GM19043 (cell line): ENCODE data around the gene OR2B3.
"Not testable (repeated sequence)": the region's sequence is repeated elsewhere in the genome, so short reads cannot be mapped to it uniquely, and the experiment has no call there.

Source experiments
- ATAC-seq: cut with Tn5 transposase; IDR thresholded peaks from one replicate; pipeline ENCODE4 v1.9.1; 2021; ENCODE audit warnings: low read depth; ENCODE audit not compliant: unreplicated experiment

The OR2B3 gene, protein sequence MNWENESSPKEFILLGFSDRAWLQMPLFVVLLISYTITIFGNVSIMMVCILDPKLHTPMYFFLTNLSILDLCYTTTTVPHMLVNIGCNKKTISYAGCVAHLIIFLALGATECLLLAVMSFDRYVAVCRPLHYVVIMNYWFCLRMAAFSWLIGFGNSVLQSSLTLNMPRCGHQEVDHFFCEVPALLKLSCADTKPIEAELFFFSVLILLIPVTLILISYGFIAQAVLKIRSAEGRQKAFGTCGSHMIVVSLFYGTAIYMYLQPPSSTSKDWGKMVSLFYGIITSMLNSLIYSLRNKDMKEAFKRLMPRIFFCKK

DNA sequence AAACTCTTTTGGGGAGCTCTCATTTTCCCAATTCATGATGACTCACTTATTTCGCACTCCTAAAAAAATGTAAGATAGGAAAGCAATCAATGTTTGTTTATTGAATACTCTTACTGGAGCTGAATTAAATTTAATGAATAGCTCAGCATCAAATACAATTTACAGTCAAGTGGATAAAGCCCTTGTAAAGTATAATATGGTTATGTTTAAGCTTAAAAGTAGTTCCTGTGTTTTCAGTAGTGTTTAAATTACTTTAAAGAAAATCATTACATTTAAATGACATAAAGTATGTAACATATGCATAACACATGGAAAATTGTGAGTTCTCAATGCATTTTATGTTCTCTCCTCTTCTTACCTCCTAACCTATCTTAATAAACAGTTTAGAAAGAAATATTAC is at the start of gene OR2B3:
OR2B3 (minus strand) TSS at position 101 of the 400 bp plus-strand sequence; CDS start at position 36, 65 bp downstream.
- no peak for ATAC-seq

DNA sequence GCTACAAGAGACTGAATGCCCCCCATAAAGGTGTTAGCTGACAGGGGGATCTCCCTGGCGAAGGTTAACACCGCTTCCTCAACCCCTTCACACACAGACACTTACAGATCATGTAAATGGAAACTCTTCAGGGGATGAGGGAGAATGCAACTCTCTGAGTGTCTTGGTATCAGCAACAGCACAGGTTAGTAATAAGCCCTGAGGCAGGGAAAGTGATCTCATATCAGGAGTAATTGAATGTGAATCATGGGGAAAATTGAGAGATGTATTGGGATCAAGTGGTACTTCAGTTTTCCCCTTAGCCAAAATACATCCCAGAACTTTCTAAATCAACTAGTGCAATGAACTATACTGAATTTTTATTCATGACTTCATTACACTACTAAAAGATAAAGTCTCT is 44.6 kb upstream of the OR2B3 start:
- ATAC-seq = no peak

DNA sequence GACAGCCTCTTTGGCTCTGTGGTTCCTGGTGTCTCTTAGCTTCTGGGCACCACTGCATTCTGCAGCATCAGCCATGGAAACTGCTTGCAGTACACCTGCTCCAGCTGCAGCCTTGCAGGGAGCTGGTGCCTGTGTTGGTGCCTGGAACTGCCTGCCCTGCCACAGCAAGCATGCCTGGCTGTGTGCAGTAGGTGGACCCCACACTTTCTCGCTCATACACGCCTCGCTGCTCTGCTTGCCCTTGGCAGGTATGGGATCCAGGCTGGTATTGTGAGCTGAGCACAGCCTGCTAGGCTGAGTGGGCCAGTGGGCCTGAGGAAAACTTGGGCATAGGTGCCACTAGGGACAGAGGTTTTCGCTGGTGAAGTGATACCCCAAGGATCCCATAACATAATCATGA is 43.5 kb upstream of the OR2B3 start:
- no peak for ATAC-seq

DNA sequence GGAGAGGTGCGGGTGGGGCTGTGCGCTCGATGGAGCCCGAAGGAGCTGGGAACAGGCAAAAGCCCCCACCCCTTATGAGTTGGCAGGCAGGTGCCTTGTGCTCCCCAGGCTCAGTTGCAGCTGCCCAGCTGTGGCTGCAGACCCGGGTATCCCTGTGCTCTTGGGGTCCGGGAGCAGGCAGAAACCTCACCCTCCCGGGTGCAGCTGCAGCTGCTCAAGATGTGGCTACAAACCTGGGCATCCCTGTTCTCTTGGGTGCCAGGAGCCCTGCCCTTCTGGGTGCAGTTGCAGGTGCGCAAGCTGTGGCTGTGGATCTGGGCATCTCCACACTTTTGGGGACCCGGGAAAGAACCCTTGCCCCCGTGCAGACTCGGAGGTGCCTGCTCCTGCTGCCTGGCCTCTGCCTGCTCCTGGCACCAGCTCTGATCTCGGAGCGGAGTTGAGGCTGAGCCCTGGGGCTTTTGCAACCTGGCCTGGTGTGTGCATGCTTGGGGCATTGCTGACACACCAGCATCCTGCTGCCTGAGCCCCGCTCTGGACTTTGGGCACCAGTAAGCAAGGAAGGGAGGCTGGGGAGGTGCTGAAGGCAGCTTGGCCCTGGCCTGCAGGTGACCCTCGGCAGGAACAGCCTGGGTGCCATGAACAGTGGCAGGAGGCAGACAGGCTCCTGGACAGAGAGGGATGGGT is 42.4 kb upstream of the OR2B3 start:
- ATAC-seq = no peak

DNA sequence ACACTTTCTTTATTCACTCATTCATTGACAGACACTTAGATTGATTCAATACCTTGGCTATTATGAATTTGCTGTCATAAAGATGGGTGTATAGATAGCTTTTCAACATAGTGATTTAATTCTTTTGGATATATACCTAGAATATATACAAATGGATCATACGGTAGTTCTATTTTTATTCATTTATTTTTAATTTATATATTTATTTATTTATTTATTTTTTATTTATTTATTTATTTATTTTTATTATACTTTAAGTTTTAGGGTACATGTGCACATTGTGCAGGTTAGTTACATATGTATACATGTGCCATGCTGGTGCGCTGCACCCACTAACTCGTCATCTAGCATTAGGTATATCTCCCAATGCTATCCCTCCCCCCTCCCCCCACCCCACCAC is 27.9 kb upstream of the OR2B3 start:
- not testable (repeated sequence) for ATAC-seq

DNA sequence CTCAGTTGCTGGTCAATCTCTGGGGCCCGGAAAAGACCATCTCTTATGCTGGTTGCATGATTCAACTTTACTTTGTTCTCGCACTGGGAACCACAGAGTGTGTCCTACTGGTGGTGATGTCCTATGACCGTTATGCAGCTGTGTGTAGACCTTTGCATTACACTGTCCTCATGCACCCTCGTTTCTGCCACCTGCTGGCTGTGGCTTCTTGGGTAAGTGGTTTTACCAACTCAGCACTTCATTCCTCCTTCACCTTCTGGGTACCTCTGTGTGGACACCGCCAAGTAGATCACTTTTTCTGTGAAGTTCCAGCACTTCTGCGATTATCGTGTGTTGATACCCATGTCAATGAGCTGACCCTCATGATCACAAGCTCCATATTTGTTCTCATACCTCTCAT is 25.0 kb upstream of the OR2B3 start:
- no peak for ATAC-seq

DNA sequence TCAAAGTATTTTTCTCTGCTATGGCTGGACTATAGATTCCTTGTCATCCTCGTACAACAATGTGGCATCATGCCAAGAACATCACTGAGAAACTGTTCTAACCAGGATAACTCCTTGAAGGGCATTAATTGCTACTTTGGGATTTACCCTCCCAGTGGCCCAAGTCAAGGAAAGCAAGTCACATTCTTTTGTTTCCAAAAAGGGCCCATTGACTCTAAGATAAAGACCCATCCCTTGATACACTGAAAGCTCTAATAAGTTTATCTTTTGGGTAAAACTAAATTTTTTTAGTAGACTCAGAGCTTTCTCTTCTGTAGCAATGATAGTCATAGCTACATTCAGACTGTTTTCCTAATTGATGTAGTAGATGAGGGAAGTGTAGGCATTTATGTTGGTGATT is 20.6 kb upstream of the OR2B3 start, which contains the start of gene OR2J3:
OR2J3 (plus strand) TSS at position 301 of the 400 bp plus-strand sequence. CDS start 3,833 bp downstream, outside the sequence.
- no peak for ATAC-seq

DNA sequence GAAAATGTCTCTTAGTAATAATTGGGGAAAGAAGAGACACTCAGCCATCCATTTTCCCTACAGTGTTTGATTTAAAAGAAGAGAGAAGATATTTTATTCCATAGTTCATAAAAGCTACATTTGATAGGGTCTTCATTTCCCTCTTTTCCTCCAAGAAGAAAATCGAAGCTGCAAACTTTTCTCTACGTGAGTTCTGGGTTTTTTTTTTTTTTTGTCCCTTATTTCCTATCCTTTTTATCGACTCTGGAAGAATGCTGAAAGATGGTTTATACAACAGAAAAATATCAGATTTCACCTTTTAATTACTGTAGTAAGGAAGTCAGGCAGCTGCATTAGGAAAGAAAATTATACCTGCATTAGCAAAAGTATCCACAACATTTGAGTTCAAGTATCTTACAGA is 12.1 kb upstream of the OR2B3 start, which contains the start of gene OR2J1:
OR2J1 (plus strand) TSS at position 301 of the 400 bp plus-strand sequence. CDS start 1,453 bp downstream, outside the sequence.
- ATAC-seq = no peak

DNA sequence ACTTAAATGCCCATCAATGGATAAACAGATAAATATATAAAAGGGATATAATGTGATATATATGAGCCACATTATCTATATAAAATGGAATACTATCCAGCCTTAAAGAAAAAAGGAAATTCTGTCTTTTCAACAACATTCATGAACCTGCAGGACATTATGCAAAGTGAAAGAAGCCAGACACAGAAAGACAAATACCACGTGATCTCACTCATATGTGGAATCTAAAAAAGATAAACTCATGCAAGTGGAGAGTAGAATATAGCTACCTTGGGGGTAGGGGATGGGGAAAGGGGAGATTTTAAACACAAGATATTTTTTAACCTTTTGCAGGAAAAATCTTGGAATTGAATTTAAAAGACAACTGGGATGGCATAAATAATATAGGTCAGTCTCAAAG is 10.7 kb upstream of the OR2B3 start:
- ATAC-seq = no peak

DNA sequence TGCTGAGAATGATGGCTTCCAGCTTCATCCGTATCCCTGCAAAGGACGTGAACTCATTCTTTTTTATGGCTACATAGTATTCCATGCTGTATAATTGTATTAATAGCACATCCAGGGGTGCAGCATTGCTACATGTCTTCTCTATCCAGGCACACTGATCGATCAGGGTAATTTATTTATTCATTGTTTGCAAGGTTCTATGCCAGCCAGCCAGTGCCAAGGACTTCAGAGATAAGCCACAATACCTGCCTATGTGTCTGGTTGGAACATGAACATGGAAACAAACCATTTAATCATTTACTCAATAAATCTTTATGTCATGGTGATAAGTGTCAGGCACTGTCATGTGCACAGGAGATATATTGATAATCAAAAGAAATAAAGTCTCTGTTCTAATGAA is 5.8 kb upstream of the OR2B3 start:
- no peak for ATAC-seq

DNA sequence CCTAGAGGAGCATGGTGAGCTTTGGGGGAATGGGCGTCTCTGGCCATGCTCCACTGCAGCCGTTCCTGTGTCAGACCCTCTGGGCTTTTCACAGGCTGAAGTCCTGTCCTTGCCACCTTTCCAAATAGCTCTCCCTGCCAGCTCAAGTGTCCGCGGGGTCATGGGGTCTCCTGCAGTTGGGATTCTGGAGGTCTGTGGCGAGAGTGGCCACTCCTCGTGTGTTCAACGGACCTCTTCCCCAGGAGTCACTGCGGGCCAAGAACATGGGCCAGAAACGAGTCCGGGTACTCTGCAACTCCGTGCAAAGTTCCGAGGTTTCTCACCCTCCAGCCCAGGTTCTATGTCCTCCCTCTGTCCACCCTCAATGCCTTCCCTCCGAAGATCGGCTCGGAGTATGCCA is 4.7 kb downstream of the OR2B3 start:
- no peak for ATAC-seq

DNA sequence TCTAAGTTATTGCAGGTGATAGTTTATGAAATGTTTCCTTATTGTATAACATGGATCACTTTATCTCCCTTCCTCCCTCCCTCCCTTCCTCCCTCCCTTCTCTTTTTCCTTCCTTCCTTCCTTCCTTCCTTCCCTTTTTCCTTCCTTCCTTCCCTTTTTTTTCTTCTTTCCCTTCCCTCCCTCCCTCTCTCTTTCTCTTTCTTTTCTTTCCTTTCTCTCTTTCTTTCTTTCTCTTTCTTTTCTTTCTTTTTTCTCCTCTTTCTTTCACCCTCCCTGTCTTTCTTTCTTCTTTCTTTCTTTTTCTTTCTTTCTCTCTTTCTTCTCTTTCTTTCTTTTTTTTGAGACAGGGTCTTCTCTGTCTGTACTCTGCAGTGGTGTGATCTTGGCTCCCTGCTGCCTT is 5.8 kb downstream of the OR2B3 start:
- no peak for ATAC-seq

DNA sequence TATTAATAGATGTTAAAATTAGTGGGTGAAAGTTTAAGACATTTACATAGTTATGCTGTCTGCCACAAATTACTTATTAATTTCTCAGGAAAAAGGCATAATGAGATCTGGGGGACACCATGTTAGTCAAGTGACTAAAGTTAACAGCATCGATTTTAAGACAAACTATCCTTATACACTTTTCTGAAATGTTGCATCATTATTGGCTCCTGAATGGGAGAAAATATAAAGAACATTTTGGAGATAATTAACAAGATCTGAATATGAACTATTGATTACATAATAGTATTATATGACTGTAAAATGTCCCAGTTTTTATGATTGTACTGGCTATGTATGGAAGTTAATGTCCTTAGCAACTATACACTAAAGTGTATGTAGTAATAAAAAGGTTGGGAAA is 7.9 kb downstream of the OR2B3 start:
- ATAC-seq = no peak

DNA sequence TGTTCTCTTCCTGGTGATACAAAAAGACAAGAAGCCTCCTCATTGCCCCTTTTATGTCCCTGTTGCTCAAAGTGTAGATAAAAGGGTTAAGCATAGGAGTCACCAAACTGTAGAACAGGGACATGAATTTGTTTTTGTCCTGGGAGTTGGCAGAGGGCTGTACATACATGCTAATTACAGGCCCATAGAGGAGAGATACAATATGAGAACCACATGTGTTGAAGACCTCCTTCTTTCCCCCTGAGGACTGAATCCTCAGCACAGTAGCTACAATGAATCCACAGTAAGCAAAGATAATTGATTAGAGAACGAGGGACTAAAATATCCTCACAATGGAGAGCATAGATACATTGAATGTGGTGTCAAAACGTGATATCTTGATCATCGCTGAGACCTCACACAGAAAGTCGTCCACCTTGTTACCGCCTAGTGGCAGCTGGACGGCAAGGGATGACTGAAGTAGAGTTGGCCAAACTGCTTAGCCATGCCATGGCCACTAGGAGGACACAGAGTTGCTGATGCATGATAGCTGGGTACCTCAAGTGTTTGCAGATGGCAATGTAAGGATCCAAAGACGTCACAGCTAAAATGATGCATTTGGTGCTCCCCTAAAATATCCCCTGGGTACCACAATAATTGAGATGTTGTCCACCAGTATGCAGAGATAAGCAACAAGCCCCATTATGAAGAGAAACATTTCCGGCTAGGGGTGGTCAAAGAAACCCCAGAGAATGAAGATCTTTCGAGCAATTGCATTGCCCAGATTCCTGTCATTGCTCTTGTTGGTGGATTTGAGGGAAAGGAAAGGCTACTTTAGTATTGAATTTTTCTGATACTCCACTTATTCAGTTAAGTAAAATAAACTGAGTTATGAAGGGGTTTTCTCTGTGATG is 15.0 kb downstream of the OR2B3 start:
- no peak for ATAC-seq

DNA sequence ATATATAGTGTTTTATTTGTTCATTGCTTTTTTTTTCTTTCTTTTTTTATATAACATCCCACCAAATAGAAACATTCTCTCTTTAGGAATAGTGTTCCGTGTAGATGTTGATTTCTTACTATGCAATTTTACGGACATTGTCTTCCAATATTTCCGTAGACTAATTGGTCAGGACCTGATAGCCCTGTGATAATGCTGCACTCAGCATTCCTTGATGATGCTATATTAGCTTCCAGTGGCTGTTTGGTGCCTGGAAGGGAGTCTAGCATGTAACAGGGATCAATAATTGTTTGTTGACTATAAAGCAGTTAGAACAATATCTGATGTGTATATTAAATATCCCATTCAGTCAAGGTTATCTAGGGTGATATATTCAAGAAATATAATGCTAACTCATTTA is 35.4 kb downstream of the OR2B3 start:
- ATAC-seq = no peak

DNA sequence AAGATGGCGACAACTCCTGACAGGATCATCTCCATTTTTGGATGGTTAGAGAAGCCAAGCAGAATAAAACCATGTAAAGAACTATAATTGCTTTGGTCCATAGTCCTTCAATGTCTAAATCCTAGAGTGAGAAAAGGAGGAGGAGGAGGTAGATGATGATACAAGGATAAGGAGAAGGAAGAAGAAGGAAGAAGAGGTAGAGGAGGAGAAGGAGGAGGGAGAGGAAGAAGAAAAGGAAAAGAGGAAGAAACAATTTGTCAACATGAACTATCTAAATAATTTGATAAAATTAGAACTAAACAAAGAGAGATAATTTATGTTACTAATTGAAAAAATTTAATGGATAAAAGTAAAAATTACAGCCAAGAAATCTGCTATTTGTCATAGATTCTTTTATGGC is 42.0 kb downstream of the OR2B3 start, which contains the start of gene OR2W1:
OR2W1 (minus strand) TSS at position 101 of the 400 bp plus-strand sequence; CDS start at position 101, 0 bp downstream.
- no peak for ATAC-seq
